Measurements from ENCODE around the gene NBPF4. TPM values are rescaled to one million over a fixed set of nuclear protein-coding genes. Genes with fewer than 3 reads are reported as not detected.

Gene NBPF4
- total RNA-seq, 1 experiment from 2014 or later: not detected

- Mint-ChIP-seq H3K27me3 (ENCODE audit: unreplicated experiment) (peaks cover 10% of the 10 kb centered on the region), H3K9me3 (ENCODE audit: low read depth, unreplicated experiment) (peaks cover 3% of the 10 kb centered on the region), H3K27ac (ENCODE audit: unreplicated experiment) (no peak overlapping the region), H3K4me3 (ENCODE audit: low read depth, unreplicated experiment) (no peak overlapping the region), H3K36me3 (ENCODE audit: insufficient read depth, unreplicated experiment) (peaks cover 31% of the 10 kb centered on the region), H3K4me1 (ENCODE audit: low read depth, unreplicated experiment) (peaks cover 15% of the 10 kb centered on the region)
- intact Hi-C loops (cut with micrococcal nuclease; ENCODE audit: unreplicated experiment): no loop called here
- BruUV-seq (replicated peaks): no TSS peak
- TF ChIP-seq CTCF (IDR thresholded peaks at IDR 0.05; ENCODE audit: unreplicated experiment): no peak
- no peak for DNase-seq
- CTCF ChIA-PET: no interaction called here
Measured at GRCh38 chr1:108201687-108202086, 42.2 kb downstream of the NBPF4 start.

GRCh38 chr1:108200687-108201051, 43.2 kb downstream of the NBPF4 start:
- intact Hi-C loops (cut with micrococcal nuclease; ENCODE audit: unreplicated experiment): no loop called here
- H3K27me3 Mint-ChIP-seq (ENCODE audit: unreplicated experiment): peaks cover under 1% of the 10 kb centered on the region
- peak; percentile 28 for DNase-seq
- H3K36me3 Mint-ChIP-seq (ENCODE audit: insufficient read depth, unreplicated experiment): peaks cover 35% of the 10 kb centered on the region
- no TSS peak for BruUV-seq (replicated peaks)
- H3K9me3 Mint-ChIP-seq (ENCODE audit: low read depth, unreplicated experiment): peaks cover 6% of the 10 kb centered on the region
- H3K4me3 Mint-ChIP-seq (ENCODE audit: low read depth, unreplicated experiment): peak overlapping the region; percentile 89
- CTCF ChIA-PET: interaction anchor here (0.7 kb wide), 1 partner anchor 127 kb away, joined by 3 read pairs; no protein-coding TSS in a partner anchor
- H3K4me1 Mint-ChIP-seq (ENCODE audit: low read depth, unreplicated experiment): peaks cover 21% of the 10 kb centered on the region
- no peak overlapping the region for H3K27ac Mint-ChIP-seq (ENCODE audit: unreplicated experiment)
- TF ChIP-seq CTCF (IDR thresholded peaks at IDR 0.05; ENCODE audit: unreplicated experiment): no peak

GRCh38 chr1:108199781-108200686, 43.8 kb downstream of the NBPF4 start, which contains the start of gene SLC25A24:
SLC25A24 (minus strand) TSS chr1:108200343; CDS start chr1:108200138, 205 bp downstream.
- BruUV-seq (replicated peaks): no TSS peak
- H3K4me3 Mint-ChIP-seq (ENCODE audit: low read depth, unreplicated experiment): peak within 1 kb of the TSS; percentile 89
- CTCF ChIA-PET: interaction anchor here (0.7 kb wide), 1 partner anchor 128 kb away, joined by 3 read pairs; no protein-coding TSS in a partner anchor

GRCh38 chr1:108199201-108199691, 44.6 kb downstream of the NBPF4 start:
- Mint-ChIP-seq H3K27me3 (ENCODE audit: unreplicated experiment) (no peaks in the 10 kb centered on the region), H3K4me3 (ENCODE audit: low read depth, unreplicated experiment) (peak overlapping the region; percentile 89), H3K9me3 (ENCODE audit: low read depth, unreplicated experiment) (peaks cover 6% of the 10 kb centered on the region), H3K36me3 (ENCODE audit: insufficient read depth, unreplicated experiment) (peaks cover 42% of the 10 kb centered on the region), H3K4me1 (ENCODE audit: low read depth, unreplicated experiment) (peaks cover 21% of the 10 kb centered on the region), H3K27ac (ENCODE audit: unreplicated experiment) (peak overlapping the region; percentile 87)
- DNase-seq: peak; percentile 5
- TF ChIP-seq CTCF (IDR thresholded peaks at IDR 0.05; ENCODE audit: unreplicated experiment): no peak
- intact Hi-C loops (cut with micrococcal nuclease; ENCODE audit: unreplicated experiment): no loop called here
- CTCF ChIA-PET: no interaction called here
- BruUV-seq (replicated peaks): no TSS peak

More at GRCh38 chr1:108199781-108200686, 43.8 kb downstream of the NBPF4 start, which contains the start of gene SLC25A24:
- H3K9me3 Mint-ChIP-seq (ENCODE audit: low read depth, unreplicated experiment): peaks cover 6% of the 10 kb centered on the region
- H3K4me1 Mint-ChIP-seq (ENCODE audit: low read depth, unreplicated experiment): peaks cover 21% of the 10 kb centered on the region
- no peaks in the 10 kb centered on the region for H3K27me3 Mint-ChIP-seq (ENCODE audit: unreplicated experiment)
- intact Hi-C loops (cut with micrococcal nuclease; ENCODE audit: unreplicated experiment): no loop called here
- peak; percentile 83 for DNase-seq
- H3K27ac Mint-ChIP-seq (ENCODE audit: unreplicated experiment): peak within 1 kb of the TSS; percentile 87
- no peak for TF ChIP-seq CTCF (IDR thresholded peaks at IDR 0.05; ENCODE audit: unreplicated experiment)
- H3K36me3 Mint-ChIP-seq (ENCODE audit: insufficient read depth, unreplicated experiment): peaks cover 39% of the 10 kb centered on the region

Measured in Calu3 (cell line).